A549 (cell line): Measurements from ENCODE around the gene PIGL. TPM values are rescaled to one million over a fixed set of nuclear protein-coding genes. Genes with fewer than 3 reads are reported as not detected.

Source experiments
- ATAC-seq, 2 experiments: fragments of 200-7000 bp in 1 of 2; fragments of >200 bp in 1 of 2; cut with Nextera tagmentation in 1 of 2; cut with Tn5 transposase in 1 of 2; 3 replicates each; pipeline versions ENCODE4 v1.8.0 to v1.9.1; 2018 to 2020; ENCODE audit warnings: mild to moderate bottlenecking in 1 of 2, moderate library complexity in 1 of 2
- CTCF ChIA-PET: fragments of 300-600 bp; sonication (Branson Sonifier 250); formaldehyde crosslinking; extraction: SDS; loops from one replicate; lab custom pipeline; 2021; ENCODE audit warnings: antibody characterized with exemption, inconsistent platforms; lab: Yijun Ruan, JAX
- POLR2A ChIA-PET: fragments of 350-600 bp; formaldehyde crosslinking; extraction: SDS; loops from one replicate; lab custom pipeline; 2021; ENCODE audit warnings: antibody characterized with exemption, inconsistent platforms; lab: Yijun Ruan, JAX
- DNase-seq, 2 experiments: peaks; one replicate each; pipeline versions ENCODE4 v3.0.0 to v3.0.0-alpha.2; 2011 to 2016; ENCODE audit warnings: low read depth in 1 of 2, low spot score in 1 of 2
- FAIRE-seq: peaks from 2 replicates; lab custom pipeline; 2011; peaks lifted over from hg19 to GRCh38; lab: Jason Lieb, UNC
- H3K27ac ChIP-seq, 2 experiments: fragments of >200 bp; sonication (Bioruptor Twin); formaldehyde crosslinking; 3 replicates each; pipeline ENCODE4 v1.5.1; 2016 to 2017
- H3K4me1 ChIP-seq: fragments of >200 bp; sonication (Bioruptor Twin); formaldehyde crosslinking; 3 replicates; pipeline ENCODE4 v1.6.1; 2016
- H3K4me2 ChIP-seq: fragments of >200 bp; sonication (Bioruptor Twin); formaldehyde crosslinking; 3 replicates; pipeline ENCODE4 v1.6.1; 2016
- H3K4me3 ChIP-seq: fragments of >200 bp; sonication (Bioruptor Twin); formaldehyde crosslinking; 3 replicates; pipeline ENCODE4 v1.5.1; 2016
- H3K9me3 ChIP-seq: fragments of >200 bp; sonication (Bioruptor Twin); formaldehyde crosslinking; 3 replicates; pipeline ENCODE4 v1.6.1; 2016
- ATOH8 ChIP-seq: fragments of 250-450 bp; sonication (Bioruptor Pico); IDR thresholded peaks from 2 replicates; pipeline ENCODE4 v1.5.0; 2020; ENCODE audit warnings: low read depth, mild to moderate bottlenecking, moderate library complexity
- BCL3 ChIP-seq: fragments of >200 bp; sonication (Bioruptor Twin); formaldehyde crosslinking; IDR thresholded peaks from 3 replicates; pipeline ENCODE4 v1.6.1; 2016
- CBX2 ChIP-seq: fragments of 200-600 bp; sonication (generic); IDR thresholded peaks from 2 replicates; pipeline ENCODE4 v1.6.1; 2016; ENCODE audit warnings: low read depth, mild to moderate bottlenecking, borderline replicate concordance
- CEBPB ChIP-seq, 2 experiments: fragments of >200 bp in 1 of 2; sonication (Bioruptor Twin) in 1 of 2; formaldehyde crosslinking in 1 of 2; IDR thresholded peaks; 2 replicates each; pipeline ENCODE4 v1.6.1; 2012 to 2016
- CHD4 ChIP-seq: fragments of 200-600 bp; sonication (generic); IDR thresholded peaks from 2 replicates; pipeline ENCODE4 v1.6.1; 2016; ENCODE audit warnings: antibody characterized with exemption, mild to moderate bottlenecking, borderline replicate concordance
- CTCF ChIP-seq: fragments of >200 bp; sonication (Bioruptor Twin); formaldehyde crosslinking; IDR thresholded peaks from 3 replicates; pipeline ENCODE4 v1.5.1; 2016
- E2F6 ChIP-seq: IDR thresholded peaks from 2 replicates; pipeline ENCODE4 v1.6.1; 2012; ENCODE audit warnings: low read depth, borderline replicate concordance
- EHF ChIP-seq: fragments of 250-450 bp; sonication (Bioruptor Pico); IDR thresholded peaks from 2 replicates; pipeline ENCODE4 v1.5.0; 2020; ENCODE audit warnings: mild to moderate bottlenecking
- EP300 ChIP-seq, 2 experiments: fragments of >200 bp; sonication (Bioruptor Twin); formaldehyde crosslinking; IDR thresholded peaks; 2 replicates in 1 of 2; 3 replicates in 1 of 2; pipeline ENCODE4 v1.6.1; 2016 to 2017
- FOSL2 ChIP-seq, 2 experiments: fragments of 450-650 bp in 1 of 2; fragments of >200 bp in 1 of 2; sonication (Bioruptor Twin) in 1 of 2; formaldehyde crosslinking; IDR thresholded peaks; 2 replicates each; pipeline versions ENCODE4 v1.5.0 to v1.6.1; 2016 to 2020; ENCODE audit warnings: mild to moderate bottlenecking in 1 of 2, moderate library complexity in 1 of 2
- FOXS1 ChIP-seq: fragments of 250-450 bp; sonication (Bioruptor Pico); IDR thresholded peaks from 2 replicates; pipeline ENCODE4 v1.5.0; 2020; ENCODE audit warnings: mild to moderate bottlenecking, moderate library complexity
- GATA3 ChIP-seq: IDR thresholded peaks from 2 replicates; pipeline ENCODE4 v1.6.1; 2012; ENCODE audit warnings: borderline replicate concordance
- HDAC2 ChIP-seq: fragments of 200-600 bp; sonication (generic); IDR thresholded peaks from 2 replicates; pipeline ENCODE4 v1.6.1; 2016
- HEYL ChIP-seq: fragments of 250-450 bp; sonication (Bioruptor Pico); IDR thresholded peaks from 2 replicates; pipeline ENCODE4 v1.8.0; 2021; ENCODE audit warnings: mild to moderate bottlenecking, moderate library complexity
- HOXB13 ChIP-seq: fragments of 250-450 bp; sonication (Bioruptor Pico); IDR thresholded peaks from 2 replicates; pipeline ENCODE4 v1.5.0; 2020; ENCODE audit warnings: low read depth, mild to moderate bottlenecking, moderate library complexity
- HOXB5 ChIP-seq: fragments of 250-450 bp; sonication (Bioruptor Pico); IDR thresholded peaks from 2 replicates; pipeline ENCODE4 v1.5.0; 2020; ENCODE audit warnings: mild to moderate bottlenecking, moderate library complexity
- JUN ChIP-seq, 2 experiments: fragments of >200 bp; sonication (Bioruptor Twin); formaldehyde crosslinking; IDR thresholded peaks; 2 replicates in 1 of 2; 3 replicates in 1 of 2; pipeline ENCODE4 v1.6.1; 2016 to 2017
- JUNB ChIP-seq: fragments of >200 bp; sonication (Bioruptor Twin); formaldehyde crosslinking; IDR thresholded peaks from 2 replicates; pipeline ENCODE4 v1.6.1; 2016
- KDM1A ChIP-seq: fragments of 200-600 bp; sonication (generic); IDR thresholded peaks from 2 replicates; pipeline ENCODE4 v1.6.1; 2016; ENCODE audit warnings: low read depth, mild to moderate bottlenecking
- KDM5A ChIP-seq: fragments of 200-600 bp; sonication (generic); IDR thresholded peaks from 2 replicates; pipeline ENCODE4 v1.6.1; 2016; ENCODE audit warnings: antibody characterized with exemption, mild to moderate bottlenecking
- MAX ChIP-seq: IDR thresholded peaks from 2 replicates; pipeline ENCODE4 v1.6.1; 2012
- MAZ ChIP-seq: fragments of 150-350 bp; IDR thresholded peaks from 2 replicates; pipeline ENCODE4 v1.6.1; 2014; ENCODE audit warnings: antibody characterized with exemption, low read depth, low read length, borderline replicate concordance
- MYC ChIP-seq: IDR thresholded peaks from 2 replicates; pipeline ENCODE4 v1.6.1; 2012; ENCODE audit warnings: mild to moderate bottlenecking, inconsistent platforms, low read length, improper control_type of control experiment, borderline replicate concordance
- PBX3 ChIP-seq: IDR thresholded peaks from 2 replicates; pipeline ENCODE4 v1.6.1; 2012
- PHF8 ChIP-seq: fragments of 200-600 bp; sonication (generic); IDR thresholded peaks from 2 replicates; pipeline ENCODE4 v1.6.1; 2016; ENCODE audit warnings: low read depth, mild to moderate bottlenecking, antibody characterized with exemption, moderate library complexity, borderline replicate concordance
- POLR2A ChIP-seq: IDR thresholded peaks from 2 replicates; pipeline ENCODE4 v1.6.1; 2012; ENCODE audit warnings: mild to moderate bottlenecking, low read length
- RAD21 ChIP-seq, 2 experiments: fragments of >200 bp in 1 of 2; sonication (Bioruptor Twin) in 1 of 2; formaldehyde crosslinking in 1 of 2; IDR thresholded peaks in 1 of 2; conservative IDR thresholded peaks in 1 of 2; 2 replicates in 1 of 2; 3 replicates in 1 of 2; pipeline ENCODE4 v1.6.1; 2012 to 2018; ENCODE audit warnings: inconsistent platforms in 1 of 2
- RARB ChIP-seq: fragments of 250-450 bp; sonication (Bioruptor Pico); IDR thresholded peaks from 2 replicates; pipeline ENCODE4 v1.8.0; 2021; ENCODE audit warnings: mild to moderate bottlenecking, moderate library complexity
- RCOR1 ChIP-seq: fragments of 150-350 bp; IDR thresholded peaks from 2 replicates; pipeline ENCODE4 v1.6.1; 2014; ENCODE audit warnings: antibody characterized with exemption, low read length, low read depth
- RFX5 ChIP-seq: fragments of 450-650 bp; IDR thresholded peaks from 2 replicates; pipeline ENCODE4 v1.7.1; 2014; ENCODE audit warnings: antibody characterized with exemption, mild to moderate bottlenecking, moderate library complexity
- SMC3 ChIP-seq: fragments of >200 bp; sonication (Bioruptor Twin); formaldehyde crosslinking; IDR thresholded peaks from 3 replicates; pipeline ENCODE4 v1.6.1; 2018; ENCODE audit warnings: inconsistent platforms
- TFCP2L1 ChIP-seq: fragments of 250-450 bp; sonication (Bioruptor Pico); IDR thresholded peaks from 2 replicates; pipeline ENCODE4 v1.5.0; 2021; ENCODE audit warnings: mild to moderate bottlenecking
- TP53 ChIP-seq: fragments of 250-450 bp; sonication (Bioruptor Pico); IDR thresholded peaks from 2 replicates; pipeline ENCODE4 v1.5.0; 2021; ENCODE audit warnings: mild to moderate bottlenecking, moderate library complexity
- ZSCAN20 ChIP-seq: fragments of 250-450 bp; sonication (Bioruptor Pico); IDR thresholded peaks from 2 replicates; pipeline ENCODE4 v1.8.0; 2022; ENCODE audit warnings: mild to moderate bottlenecking, moderate library complexity
- WGBS: methylation state at CpG from one replicate; pipeline ENCODE4 v1.1.6; 2017; ENCODE audit errors: missing lambda C conversion rate; 5-methylcytosine and 5-hydroxymethylcytosine counted together
- polyA minus RNA-seq: library from RNA; depleted of rRNA, polyadenylated mRNA; stranded (reverse); fragments of >200 nt; gene quantifications from 2 replicates; pipeline ENCODE4 v1.2.3, GENCODE V29; 2011; rRNA and poly(A)+ RNA removed
- polyA plus RNA-seq, 4 experiments: library from polyadenylated mRNA; depleted of rRNA in 3 of 4; stranded (reverse); fragments of >200 nt; fragmentation: RNase III in 1 of 4; extraction: RNeasy Plus Mini Kit Qiagen cat#74134 plus additional on column Dnase treatment in 1 of 4; gene quantifications; 2 replicates in 3 of 4; 3 replicates in 1 of 4; pipeline ENCODE4 v1.2.3, GENCODE V29; 2011 to 2017

PIGL gene
- polyA plus RNA-seq (2011; rRNA removed) (34.1 and 35.1 TPM in 2 replicates), polyA plus RNA-seq (2017; fragmentation: RNase III; extraction: RNeasy Plus Mini Kit Qiagen cat#74134 plus additional on column Dnase treatment) (25.5 to 28.6 TPM (median 27.5 TPM) in 3 replicates), polyA minus RNA-seq (21.4 and 25.7 TPM in 2 replicates)
- 23.0 and 25.9 TPM in 2 replicates for polyA plus RNA-seq (2012; cell fraction: cytosol; rRNA removed)
- polyA plus RNA-seq (2012; cell fraction: nucleus; rRNA removed) = 80.6 and 105 TPM in 2 replicates

GRCh38 chr17:16217002-16217635 lies at the start of gene PIGL:
Gene PIGL, plus strand, starts transcription at chr17:16217210. Its CDS starts 17 bp downstream, at chr17:16217227.
- peak; percentile 71 to 77 for ATAC-seq
- no peak for TF ChIP-seq JUNB
- TF ChIP-seq HDAC2 = peak; percentile 64; the same call in 1 of the 2 replicates
- no peak for TF ChIP-seq CHD4
- no peak; the same call in 1 of the 2 replicates for TF ChIP-seq RFX5
- no peak for TF ChIP-seq KDM1A
- peak; percentile 35; the same call in 1 of the 2 replicates for TF ChIP-seq TP53
- TF ChIP-seq HOXB13 (CRISPR knock-in tag) = peak; percentile 77; the same call in 1 of the 2 replicates
- TF ChIP-seq ZSCAN20 (CRISPR knock-in tag) = peak; percentile 50; the same call in 1 of the 2 replicates
- TF ChIP-seq GATA3 = peak; percentile 39; the same call in 1 of the 2 replicates
- peak; percentile 97 for TF ChIP-seq MAX
- TF ChIP-seq HOXB5 (CRISPR knock-in tag) = peak; percentile 87
- peak; percentile 78; the same call in 1 of the 2 replicates for TF ChIP-seq MYC
- TF ChIP-seq POLR2A = peak; percentile 96
- TF ChIP-seq EHF (CRISPR knock-in tag) = peak; percentile 56; the same call in 1 of the 2 replicates
- 0 out of 2 replicates have a peak, but pooled peaks have one; percentile 66 for TF ChIP-seq TFCP2L1
- peak; percentile 66; the same call in 1 of the 2 replicates for TF ChIP-seq PBX3
- TF ChIP-seq PHF8 = peak; percentile 74; the same call in 1 of the 2 replicates
- TF ChIP-seq HEYL = 0 out of 2 replicates have a peak, but pooled peaks have one; percentile 41
- TF ChIP-seq KDM5A = peak; percentile 98
- TF ChIP-seq RARB (CRISPR knock-in tag) = peak; percentile 79; the same call in 1 of the 2 replicates
- no peak for TF ChIP-seq EP300 (IDR thresholded peaks at IDR 0.05)
- no peak for TF ChIP-seq CTCF
- TF ChIP-seq RAD21 (conservative IDR thresholded peaks at IDR 0.05 in 1 of 2, IDR thresholded peaks at IDR 0.05 in 1 of 2) = peak; percentile 37 to 38; a peak in 2 of 5 replicates
- no peak for TF ChIP-seq CBX2
- peak; percentile 87 to 96 for TF ChIP-seq JUN (IDR thresholded peaks at IDR 0.05)
- TF ChIP-seq SMC3 = peak; percentile 39; the same call in 2 of the 3 replicates
- no peak for TF ChIP-seq RCOR1
- TF ChIP-seq ATOH8 = peak; percentile 76; the same call in 1 of the 2 replicates
- TF ChIP-seq BCL3 = peak; percentile 94
- TF ChIP-seq CEBPB (IDR thresholded peaks at IDR 0.05) = no peak
- TF ChIP-seq E2F6 = peak; percentile 71; the same call in 1 of the 2 replicates
- peak; percentile 44; the same call in 1 of the 2 replicates for TF ChIP-seq MAZ
- no peak for TF ChIP-seq FOXS1 (CRISPR knock-in tag)
- no peak for TF ChIP-seq FOSL2 (IDR thresholded peaks at IDR 0.05)
- peak; percentile 36; the same call in 1 of the 2 replicates for TF ChIP-seq FOSL2 (CRISPR knock-in tag; IDR thresholded peaks at IDR 0.05)
- peak; percentile 89 to 98 for DNase-seq
- under 1% methylated on average over 29 of the region's 29 CpGs for WGBS
- CTCF ChIA-PET = interaction anchor here (0.9 to 7.5 kb wide), 8 partner anchors 8 to 147 kb away, joined by 3 to 69 read pairs (median 4); partner anchors contain the start of gene CENPV
- FAIRE-seq = peak; percentile 13
- Histone ChIP-seq H3K4me1 (peaks cover 31% of the 10 kb centered on the region), H3K9me3 (no peaks in the 10 kb centered on the region), H3K4me2 (peak within 1 kb of the TSS; percentile 81), H3K27ac (peak within 1 kb of the TSS; percentile 96 to 97), H3K4me3 (peak within 1 kb of the TSS; percentile 75)
- POLR2A ChIA-PET = interaction anchor here (0.5 to 4.2 kb wide), 15 partner anchors 9 to 221 kb away, joined by 3 to 57 read pairs (median 4); partner anchors contain the start of gene UBB
